Endothelial cell of umbilical vein (primary cell): ENCODE measurements around the gene KRT6A. TPM values are rescaled to one million over a fixed set of nuclear protein-coding genes. Genes with fewer than 3 reads are reported as not detected.

Experiments
- BruUV-seq: library from RNA; stranded (reverse); fragments of 400-500 nt; replicated peaks from 2 replicates; lab custom pipeline; 2021; lab: Mats Ljungman, UMichigan
- CTCF ChIA-PET: fragments of 300-600, 350-600 bp; sonication (Branson Sonifier 250); formaldehyde crosslinking; loops from one replicate; lab custom pipeline; 2021; ENCODE audit warnings: antibody characterized with exemption, inconsistent platforms; lab: Charles Lee
- POLR2A ChIA-PET: fragments of 300-600, 350-600 bp; sonication (Branson Sonifier 250); formaldehyde crosslinking; loops from one replicate; lab custom pipeline; 2021; ENCODE audit warnings: antibody characterized with exemption, inconsistent platforms; lab: Charles Lee
- DNase-seq: peaks from one replicate; pipeline ENCODE4 v3.0.0-alpha.2; 2011; ENCODE audit warnings: low read depth, low spot score
- FAIRE-seq: peaks from 2 replicates; lab custom pipeline; 2011; peaks lifted over from hg19 to GRCh38; lab: Jason Lieb, UNC
- H2AFZ ChIP-seq: 2 replicates; pipeline ENCODE4 v1.6.0; 2012; ENCODE audit warnings: low read depth, low read length, control low read depth, inconsistent platforms
- H3K27ac ChIP-seq: 2 replicates; pipeline ENCODE4 v1.5.1; 2011; ENCODE audit warnings: low read depth, mild to moderate bottlenecking, control low read depth, low read length, moderate library complexity; ENCODE audit not compliant: insufficient read depth
- H3K27me3 ChIP-seq, 2 experiments: 2 replicates each; pipeline versions ENCODE4 v1.6.0 to v1.6.1; 2011; ENCODE audit warnings: low read length in 2 of 2, mixed read lengths in 1 of 2; ENCODE audit not compliant: control insufficient read depth in 2 of 2, insufficient read depth in 2 of 2
- H3K36me3 ChIP-seq, 2 experiments: 2 replicates in 1 of 2; 3 replicates in 1 of 2; pipeline ENCODE4 v1.5.1; 2011; ENCODE audit warnings: low read length in 2 of 2, mild to moderate bottlenecking in 1 of 2, moderate library complexity in 1 of 2; ENCODE audit not compliant: control insufficient read depth in 2 of 2, insufficient read depth in 2 of 2; ENCODE audit errors: extremely low read depth in 1 of 2
- H3K4me1 ChIP-seq: 3 replicates; pipeline ENCODE4 v1.5.1; 2011; ENCODE audit warnings: mild to moderate bottlenecking, low read length; ENCODE audit not compliant: control insufficient read depth, insufficient read depth; ENCODE audit errors: extremely low read depth
- H3K4me2 ChIP-seq: 2 replicates; pipeline ENCODE4 v1.6.1; 2011; ENCODE audit warnings: low read length, control low read depth, mixed read lengths; ENCODE audit not compliant: insufficient read depth
- H3K4me3 ChIP-seq, 3 experiments: fragments of 200-600 bp in 1 of 3; sonication (generic), shearing (Covaris generic) in 1 of 3; replicated peaks in 1 of 3; 2 replicates each; pipeline ENCODE4 v1.5.1; 2011 to 2016; ENCODE audit warnings: control low read depth in 3 of 3, low read length in 3 of 3, mild to moderate bottlenecking in 2 of 3, inconsistent platforms in 1 of 3, low read depth in 1 of 3, moderate library complexity in 1 of 3; ENCODE audit not compliant: insufficient read depth in 1 of 3
- H3K79me2 ChIP-seq: 2 replicates; pipeline ENCODE4 v1.6.0; 2012; ENCODE audit warnings: low read length, inconsistent platforms; ENCODE audit not compliant: control insufficient read depth, insufficient read depth
- H3K9ac ChIP-seq: replicated peaks from 2 replicates; pipeline ENCODE3; 2011; ENCODE audit warnings: low read length, control low read depth; ENCODE audit not compliant: insufficient read depth; ENCODE audit errors: extremely low read depth
- H3K9me1 ChIP-seq: replicated peaks from 3 replicates; pipeline ENCODE4 v1.6.0; 2011; ENCODE audit warnings: mild to moderate bottlenecking, low read length; ENCODE audit not compliant: control insufficient read depth, insufficient read depth; ENCODE audit errors: extremely low read depth
- H3K9me3 ChIP-seq: replicated peaks from 2 replicates; pipeline ENCODE4 v1.5.1; 2012; ENCODE audit warnings: low read length, inconsistent platforms; ENCODE audit not compliant: control insufficient read depth, insufficient read depth
- H4K20me1 ChIP-seq: replicated peaks from 2 replicates; pipeline ENCODE3; 2011; ENCODE audit warnings: mild to moderate bottlenecking, low read length; ENCODE audit not compliant: control insufficient read depth, insufficient read depth; ENCODE audit errors: extremely low read depth
- CTCF ChIP-seq, 2 donors: IDR thresholded peaks; 1 replicate in 1 of 2; 2 replicates in 1 of 2; pipeline ENCODE4 v1.5.1; 2011; ENCODE audit warnings: low read length in 2 of 2, mild to moderate bottlenecking in 2 of 2, moderate library complexity in 2 of 2, control low read depth in 1 of 2, inconsistent platforms in 1 of 2, low read depth in 1 of 2; ENCODE audit not compliant: insufficient read depth in 1 of 2; ENCODE audit errors: extremely low read depth in 1 of 2
- EZH2 ChIP-seq: IDR thresholded peaks from 2 replicates; pipeline ENCODE4 v1.6.1; 2012; ENCODE audit warnings: borderline replicate concordance, low read depth, mild to moderate bottlenecking, moderate library complexity, low read length, inconsistent platforms; ENCODE audit not compliant: severe bottlenecking
- FOS ChIP-seq: IDR thresholded peaks from 2 replicates; pipeline ENCODE4 v1.6.1; 2011; ENCODE audit warnings: mild to moderate bottlenecking, low read length, moderate library complexity, borderline replicate concordance; ENCODE audit not compliant: insufficient read depth
- GATA2 ChIP-seq: IDR thresholded peaks from 2 replicates; pipeline ENCODE4 v1.7.0; 2011; ENCODE audit warnings: low read depth, mild to moderate bottlenecking, moderate library complexity, mixed read lengths, low read length; ENCODE audit not compliant: insufficient read length, insufficient read depth
- JUN ChIP-seq: IDR thresholded peaks from 2 replicates; pipeline ENCODE4 v1.6.1; 2011; ENCODE audit warnings: borderline replicate concordance, low read depth; ENCODE audit not compliant: insufficient read length, insufficient read depth
- MAX ChIP-seq: IDR thresholded peaks from 2 replicates; pipeline ENCODE4 v1.6.1; 2011; ENCODE audit not compliant: insufficient read depth, insufficient read length
- MYC ChIP-seq: IDR thresholded peaks from one replicate; pipeline ENCODE4 v1.6.1; 2011; ENCODE audit warnings: mild to moderate bottlenecking, low read depth, low read length
- POLR2A ChIP-seq: IDR thresholded peaks from 2 replicates; pipeline ENCODE4 v1.6.1; 2012; ENCODE audit warnings: low read depth, mild to moderate bottlenecking, control low read depth, low read length
- POLR2AphosphoS5 ChIP-seq: IDR thresholded peaks from 2 replicates; pipeline ENCODE4 v1.6.1; 2012; ENCODE audit warnings: low read depth, mild to moderate bottlenecking, control low read depth, low read length, moderate library complexity; ENCODE audit not compliant: insufficient read depth
- dilution Hi-C: fragments of 300-500 bp; cut with MboI; formaldehyde crosslinking; loops from one replicate; pipeline ENCODE4 v1.15.0; 2019; ENCODE audit warnings: low sequenced_read_pairs; ENCODE audit not compliant: extremely low pct_ligation_motif_present
- intact Hi-C: fragments of 100-400 bp; cut with micrococcal nuclease; formaldehyde crosslinking; loops from one replicate; pipeline ENCODE4 v1.10.0; 2022
- polyA plus RNA-seq, 4 experiments: library from polyadenylated mRNA; depleted of rRNA in 3 of 4; stranded (reverse) in 3 of 4; unstranded in 1 of 4; fragments of >200 nt; gene quantifications; 2 replicates each; pipeline versions ENCODE4 v1.2.1 to v1.2.3, GENCODE V29; 2011 to 2012; ENCODE audit warnings: missing spikeins in 1 of 4
- total RNA-seq: library from RNA; stranded (reverse); gene quantifications from 2 replicates; pipeline ENCODE4 v1.2.3, GENCODE V29; 2021

KRT6A gene
- total and polyA plus RNA-seq, 2 donors (not counting 3 experiments of a cell fraction or from before 2014, with no cell fraction given), result 0.64 TPM; not detected in 1

- Histone ChIP-seq H3K27me3 (peaks cover 7 to 9% of the 10 kb centered on the region in 2 experiments), H3K4me2 (no peak overlapping the region), H4K20me1 (no peaks in the 10 kb centered on the region), H2AFZ (no peak overlapping the region), H3K36me3 (no peaks in the 10 kb centered on the region), H3K4me1 (no peaks in the 10 kb centered on the region), H3K9ac (no peak overlapping the region), H3K9me1 (no peaks in the 10 kb centered on the region), H3K4me3 (no peak overlapping the region), H3K27ac (no peak overlapping the region), H3K79me2 (no peaks in the 10 kb centered on the region), H3K9me3 (no peaks in the 10 kb centered on the region)
- no TSS peak for BruUV-seq
- ChIA-PET CTCF (no interaction called here), POLR2A (no interaction called here)
- TF ChIP-seq POLR2AphosphoS5 (no peak), POLR2A (no peak), MAX (no peak), EZH2 (no peak), MYC (no peak), CTCF (IDR thresholded peaks at IDR 0.05; ENCODE audit: extremely low read depth in 1 of 2, insufficient read depth in 1 of 2, low read depth in 1 of 2, low read length in 2 of 2) (no peak), FOS (no peak), JUN (no peak), GATA2 (no peak)
- no peak for DNase-seq
- intact Hi-C loops (no loop called here), dilution Hi-C loops (no loop called here)
- FAIRE-seq, result no peak
These were observed 38.5 kb downstream of the KRT6A start for GRCh38 chr12:52454411-52455201.
